Hematopoietic multipotent progenitor cell (in vitro differentiated cells): Measurements from ENCODE around the gene ARHGAP23. TPM values are rescaled to one million over a fixed set of nuclear protein-coding genes. Genes with fewer than 3 reads are reported as not detected.
"Not testable (repeated sequence)": the region's sequence is repeated elsewhere in the genome, so short reads cannot be mapped to it uniquely, and the experiment has no call there.

ENCODE experiments used
- DNase-seq, 3 donors: peaks; one replicate each; pipeline ENCODE4 v3.0.0-alpha.2; 2011 to 2015; ENCODE audit warnings: low read depth in 2 of 3, low spot score in 2 of 3
- total RNA-seq: library from RNA; depleted of rRNA; stranded (reverse); fragments of >200 nt; gene quantifications from one replicate; pipeline ENCODE4 v1.2.3, GENCODE V29; 2012

Gene ARHGAP23
- total RNA-seq, 1 donor = 16.4 TPM

GRCh38 chr17:38485146-38485468, 56.8 kb downstream of the ARHGAP23 start:
- DNase-seq = no peak

- DNase-seq = not testable (repeated sequence)
Measured at GRCh38 chr17:38485681-38486298, 57.5 kb downstream of the ARHGAP23 start.

GRCh38 chr17:38489774-38490173, 61.5 kb downstream of the ARHGAP23 start:
- DNase-seq = not testable (repeated sequence)

- not testable (repeated sequence) for DNase-seq
Measured at GRCh38 chr17:38491346-38492066, 63.2 kb downstream of the ARHGAP23 start.

GRCh38 chr17:38492067-38493040, 64.1 kb downstream of the ARHGAP23 start:
- DNase-seq = peak; percentile 62 to 92 (median 82)

- DNase-seq = not testable (repeated sequence)
Measured at GRCh38 chr17:38494152-38494551, 65.9 kb downstream of the ARHGAP23 start.

- not testable (repeated sequence) for DNase-seq
Measured at GRCh38 chr17:38497656-38498055, 69.4 kb downstream of the ARHGAP23 start.

GRCh38 chr17:38498353-38498752, 70.1 kb downstream of the ARHGAP23 start:
- DNase-seq = no peak

GRCh38 chr17:38499230-38499629, 71.0 kb downstream of the ARHGAP23 start:
- DNase-seq = not testable (repeated sequence)

- DNase-seq = not testable (repeated sequence)
Measured at GRCh38 chr17:38501718-38502117, 73.5 kb downstream of the ARHGAP23 start.

GRCh38 chr17:38503286-38503913, 75.1 kb downstream of the ARHGAP23 start:
- DNase-seq = not testable (repeated sequence)

GRCh38 chr17:38504216-38504615, 76.0 kb downstream of the ARHGAP23 start:
- no peak for DNase-seq

- DNase-seq = no peak
Measured at GRCh38 chr17:38507436-38507835, 79.2 kb downstream of the ARHGAP23 start.

- no peak for DNase-seq
Measured at GRCh38 chr17:38507921-38508569, 79.8 kb downstream of the ARHGAP23 start.

- DNase-seq = no peak
Measured at GRCh38 chr17:38508570-38508950, 80.3 kb downstream of the ARHGAP23 start.

- DNase-seq = peak; percentile 22 to 89 (median 82)
Measured at GRCh38 chr17:38508954-38509771, 80.9 kb downstream of the ARHGAP23 start.

GRCh38 chr17:38509772-38510420, 81.6 kb downstream of the ARHGAP23 start:
- DNase-seq = no peak

GRCh38 chr17:38510421-38511149, 82.3 kb downstream of the ARHGAP23 start:
- DNase-seq = peak in 2 of 3 donors; percentile 41 to 59
